Fibroblast of skin of abdomen (primary cell): ENCODE results near the gene GAS1.

Experiments used
- DNase-seq: peaks from one replicate; pipeline ENCODE4 v3.0.0-alpha.2; 2013

The GAS1 gene

DNA sequence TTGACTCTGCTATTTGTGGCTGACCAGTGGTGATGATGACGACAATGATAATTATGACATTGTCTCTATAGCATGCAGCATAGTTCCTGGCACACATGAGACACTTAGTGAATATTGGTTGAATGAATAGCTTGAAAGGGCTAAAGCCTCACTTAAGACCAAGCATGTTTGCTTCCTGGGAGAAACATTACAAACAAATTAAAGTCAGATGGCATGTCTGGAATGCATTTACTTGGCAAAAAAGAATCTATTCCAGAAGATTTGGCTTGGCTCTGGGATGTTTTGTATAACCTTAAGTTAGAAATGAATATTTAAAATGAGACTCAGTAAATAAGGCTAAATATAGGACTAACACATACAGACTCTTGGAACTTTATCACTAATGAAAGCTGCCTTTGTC is 21.6 kb downstream of the GAS1 start:
- DNase-seq = peak; percentile 90

- peak; percentile 69 for DNase-seq
Measured at GRCh38 chr9:86924206-86924605, 23.1 kb downstream of the GAS1 start.

- DNase-seq = peak; percentile 64
Measured at GRCh38 chr9:86921151-86921923, 26.0 kb downstream of the GAS1 start.

- no peak for DNase-seq
Measured at GRCh38 chr9:86918556-86918955, 28.8 kb downstream of the GAS1 start.

- no peak for DNase-seq
Measured at GRCh38 chr9:86912210-86912609, 35.1 kb downstream of the GAS1 start.

- peak; percentile 53 for DNase-seq
Measured at GRCh38 chr9:86909388-86909787, 37.9 kb downstream of the GAS1 start.

- no peak for DNase-seq
Measured at GRCh38 chr9:86908261-86908660, 39.0 kb downstream of the GAS1 start.

DNA sequence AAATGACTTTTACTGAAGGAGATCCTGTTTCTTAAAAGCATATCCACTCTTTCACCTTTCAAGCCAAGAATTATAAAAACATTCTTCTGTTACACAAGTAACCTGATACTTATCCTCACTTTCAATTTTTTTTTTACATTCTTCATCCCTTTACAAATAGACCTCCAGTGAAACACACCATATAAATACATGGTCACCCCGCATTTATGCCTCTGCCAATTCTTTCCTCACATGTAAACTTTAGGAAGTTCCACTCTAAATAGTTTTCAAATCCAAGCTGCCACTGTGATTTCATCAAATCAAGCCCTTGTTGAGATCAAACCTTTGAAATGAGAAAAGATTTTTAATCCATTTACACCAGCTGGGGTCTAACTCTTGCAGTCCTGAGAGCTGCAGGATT is 40.0 kb downstream of the GAS1 start:
- peak; percentile 32 for DNase-seq

DNA sequence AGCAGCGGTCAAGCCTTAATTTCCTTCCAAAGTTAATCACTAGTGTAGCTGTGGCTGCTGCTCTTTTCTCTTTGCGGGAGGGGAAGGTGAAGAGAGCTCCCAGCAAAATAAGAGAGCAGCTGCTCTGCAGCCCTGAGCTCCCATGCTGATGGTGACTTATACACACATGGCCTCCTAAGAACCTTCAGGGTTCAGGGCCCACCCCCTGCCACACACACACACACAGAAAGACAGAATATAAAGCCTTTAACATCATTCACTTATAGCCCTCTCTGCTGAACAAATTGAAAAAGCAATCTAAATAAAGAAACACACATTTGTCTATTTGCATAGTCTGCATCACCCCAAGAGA is 43.6 kb downstream of the GAS1 start:
- DNase-seq = no peak

GRCh38 chr9:86902991-86903733 is 44.1 kb downstream of the GAS1 start:
- peak; percentile 47 for DNase-seq

- no peak for DNase-seq
Measured at GRCh38 chr9:86902586-86902985, 44.7 kb downstream of the GAS1 start.

DNA sequence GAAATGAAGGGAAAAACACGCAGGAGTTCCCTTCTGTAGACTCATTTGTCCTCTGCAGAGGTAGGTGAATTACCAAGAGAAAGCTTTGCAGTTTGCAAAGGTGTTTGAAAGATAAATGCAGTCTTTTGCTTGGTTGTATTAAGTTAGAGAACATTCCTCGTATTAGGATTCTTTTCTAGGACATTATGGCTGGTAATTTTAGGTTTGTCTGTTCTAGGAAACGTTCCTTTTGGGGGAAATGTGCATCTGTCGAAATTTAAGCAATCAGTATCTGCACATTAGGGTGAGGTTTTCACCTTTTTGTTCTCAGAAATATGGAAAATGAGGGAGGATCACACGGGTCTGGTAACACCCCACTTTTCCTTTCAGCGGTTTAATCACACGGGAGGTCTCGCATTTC is 45.1 kb downstream of the GAS1 start:
- DNase-seq = no peak

GRCh38 chr9:86901511-86901910 is 45.8 kb downstream of the GAS1 start:
- DNase-seq = no peak
